SIG-M5 treated with dmso at 0.1 percent for 504 hours (cell line): ENCODE data around the gene ZDHHC11.
"Not testable (repeated sequence)": the region's sequence is repeated elsewhere in the genome, so short reads cannot be mapped to it uniquely, and the experiment has no call there.

Experiments used
- DNase-seq: peaks from one replicate; lab custom pipeline; 2025; ENCODE audit not compliant: unreplicated experiment; lab: John Stamatoyannopoulos, UW

ZDHHC11 gene

DNA sequence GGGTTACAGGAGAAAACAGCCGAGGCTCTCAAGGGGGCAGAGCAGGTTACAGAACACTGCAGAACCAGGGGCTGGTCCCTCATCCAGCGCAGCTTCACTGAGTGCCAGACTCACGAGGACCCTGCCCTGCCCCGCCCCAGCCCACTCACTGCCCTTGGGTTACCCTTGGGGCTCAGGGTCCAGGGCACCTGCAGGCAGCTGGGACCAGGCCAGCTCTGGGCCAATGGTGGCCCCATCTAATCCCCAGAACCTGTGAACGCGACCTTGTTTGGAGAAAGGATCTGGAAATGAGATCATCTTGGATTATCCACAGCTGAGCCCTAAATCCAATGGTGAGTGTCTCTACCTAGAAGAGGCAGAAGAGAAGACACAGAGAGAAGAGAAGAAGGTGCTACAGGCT lies 72.4 kb downstream of the ZDHHC11 start:
- DNase-seq, result not testable (repeated sequence)

DNA sequence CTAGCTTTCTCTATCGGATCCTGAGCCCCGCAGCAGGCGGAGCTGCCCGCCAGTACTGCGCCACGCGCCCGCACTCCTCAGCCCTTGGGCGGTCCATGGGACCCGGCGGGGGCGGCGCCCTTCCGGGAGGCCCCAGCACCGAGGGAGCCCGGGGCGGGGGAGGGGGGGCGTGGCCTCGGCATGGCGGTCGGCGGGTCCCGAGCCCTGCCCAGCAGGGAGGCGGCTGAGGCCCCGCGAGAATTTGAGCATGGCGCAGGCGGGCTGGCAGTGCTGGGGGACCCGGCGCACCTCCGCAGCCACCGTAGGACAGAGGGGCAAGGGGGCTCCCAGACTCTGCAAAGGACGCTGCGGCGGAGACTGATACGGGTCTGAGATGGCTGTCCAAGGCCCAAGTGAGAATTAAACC lies 73.0 kb downstream of the ZDHHC11 start:
- no peak for DNase-seq

DNA sequence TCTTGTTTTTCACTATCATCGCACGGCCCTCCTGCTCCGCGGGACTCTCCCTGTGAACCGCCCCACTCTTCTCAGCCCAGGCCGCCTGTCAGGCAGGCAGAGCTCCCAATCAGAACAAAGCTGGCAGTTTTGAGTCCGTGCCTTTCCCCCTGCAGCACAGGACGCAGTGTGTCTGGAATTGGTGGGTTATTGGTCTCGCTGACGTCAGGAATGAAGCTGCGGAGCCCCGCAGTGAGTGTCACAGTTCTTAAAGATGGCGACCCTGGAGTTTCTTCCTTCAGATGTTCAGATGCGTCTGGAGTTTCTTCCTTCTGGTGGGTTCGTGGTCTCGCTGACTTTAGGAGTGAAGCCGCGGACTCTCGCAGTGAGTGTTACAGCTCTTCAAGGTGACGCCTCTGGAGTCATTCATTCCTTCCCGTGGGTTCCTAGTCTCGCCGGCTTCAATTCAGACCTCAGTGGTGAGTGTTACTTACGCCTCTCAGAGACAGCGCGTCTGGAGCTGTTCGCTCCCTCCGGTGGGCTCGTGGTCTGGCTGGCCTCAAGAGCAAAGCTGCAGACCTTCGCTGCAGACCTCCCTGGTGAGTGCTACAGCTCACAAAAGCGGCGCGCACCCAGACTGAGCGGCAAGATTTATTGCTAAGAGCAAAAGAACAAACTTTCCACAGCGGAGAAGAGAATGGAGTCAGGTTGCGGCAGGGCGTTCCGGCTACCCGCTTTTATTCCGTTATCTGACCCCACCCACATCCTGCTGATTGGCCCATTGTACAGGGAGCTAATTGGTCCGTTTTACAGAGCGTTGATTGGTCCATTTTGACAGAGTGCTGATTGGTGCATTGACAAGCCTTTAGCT lies 73.7 kb downstream of the ZDHHC11 start:
- no peak for DNase-seq

DNA sequence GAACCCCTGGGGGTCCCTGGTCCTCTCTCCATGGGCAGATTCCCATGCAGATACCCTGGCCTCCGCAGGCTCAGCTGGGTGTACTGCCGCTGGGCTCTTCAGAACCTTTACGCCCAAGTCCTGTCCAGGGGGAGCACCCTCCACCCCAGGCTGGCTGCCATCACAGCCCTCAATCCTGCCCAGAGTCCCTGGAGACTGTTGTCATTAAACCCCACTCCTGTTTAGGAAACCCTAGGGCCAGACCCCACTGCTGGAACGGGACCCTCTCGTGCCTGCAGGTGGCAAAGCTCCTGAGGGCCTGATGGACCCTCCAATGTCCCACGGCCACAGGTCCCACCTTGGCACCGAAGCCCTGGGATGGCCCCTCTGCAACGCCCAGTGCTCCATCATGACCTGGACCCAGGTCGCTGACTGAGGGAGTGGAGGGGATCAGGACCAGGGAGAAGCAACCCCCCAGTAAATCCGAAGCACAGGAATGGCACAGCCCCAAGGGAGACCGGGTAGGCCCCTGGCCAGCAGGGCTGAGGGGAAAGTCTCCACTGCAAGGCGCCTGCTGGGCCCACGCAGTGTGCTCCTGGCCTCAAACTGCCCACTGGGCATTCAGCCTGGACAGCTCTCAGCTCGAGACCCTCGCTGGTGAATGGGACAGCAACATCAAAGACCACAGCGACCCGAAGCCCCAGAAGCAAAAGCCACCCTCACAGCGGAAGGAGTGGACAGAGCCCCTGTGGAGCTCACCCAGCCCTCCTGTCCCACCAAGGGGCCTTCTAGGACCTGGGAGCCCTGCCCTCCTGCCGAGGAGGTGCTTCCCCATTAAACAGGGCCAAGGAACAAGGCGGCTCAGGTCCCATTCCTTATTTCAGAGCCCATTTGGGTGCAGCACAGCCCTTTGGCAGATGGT lies 74.6 kb downstream of the ZDHHC11 start:
- DNase-seq, result no peak

DNA sequence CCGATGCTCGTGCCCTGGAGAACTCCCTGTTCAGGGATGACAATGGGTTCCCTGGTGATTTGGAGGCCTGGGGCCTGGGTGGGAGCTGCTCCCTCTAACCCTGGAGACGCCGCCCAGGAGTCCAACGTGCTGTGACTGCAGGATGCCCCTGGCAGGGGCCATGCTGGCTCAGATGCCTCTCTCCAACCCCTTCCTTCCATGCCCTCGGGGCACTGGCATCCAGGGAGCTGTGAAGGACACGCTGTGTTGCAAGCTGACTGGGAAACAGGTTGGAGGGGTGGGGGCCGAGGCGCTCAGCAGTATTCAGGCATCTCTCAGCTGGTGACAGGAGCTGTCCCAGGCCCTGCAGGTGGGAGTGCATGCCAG lies 75.2 kb downstream of the ZDHHC11 start:
- not testable (repeated sequence) for DNase-seq

DNA sequence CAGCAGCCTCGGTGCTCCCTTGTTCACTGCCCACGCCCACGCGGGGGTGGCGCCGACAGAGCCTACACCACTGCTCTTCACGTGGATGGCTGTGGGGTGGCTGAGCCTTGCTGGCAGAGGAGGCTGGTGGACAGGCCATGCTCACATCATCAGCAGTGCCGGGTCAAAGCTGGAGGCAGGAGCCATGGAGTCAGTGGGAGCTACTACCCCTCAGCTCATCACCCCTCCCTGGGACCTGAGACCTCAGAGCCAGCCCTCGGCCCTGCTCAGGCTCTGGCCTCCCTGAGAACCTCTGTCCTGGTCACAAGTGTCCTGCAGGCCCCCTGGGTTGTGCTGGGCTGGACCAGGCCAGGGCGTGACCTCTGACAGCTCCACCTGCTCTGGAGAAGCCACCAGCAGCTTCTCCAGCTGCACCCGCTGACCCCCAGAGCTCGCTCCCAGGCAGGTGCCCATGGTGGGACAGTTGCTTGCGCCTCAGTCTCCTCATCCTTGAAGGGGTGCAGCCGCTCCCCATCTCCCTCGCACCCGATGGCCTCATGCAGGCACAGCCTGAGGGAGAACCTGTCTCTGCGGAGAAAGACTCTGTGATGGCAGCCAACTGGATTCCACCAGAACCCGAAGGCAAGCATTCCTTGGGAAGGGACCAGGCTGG lies 75.8 kb downstream of the ZDHHC11 start:
- not testable (repeated sequence) for DNase-seq

DNA sequence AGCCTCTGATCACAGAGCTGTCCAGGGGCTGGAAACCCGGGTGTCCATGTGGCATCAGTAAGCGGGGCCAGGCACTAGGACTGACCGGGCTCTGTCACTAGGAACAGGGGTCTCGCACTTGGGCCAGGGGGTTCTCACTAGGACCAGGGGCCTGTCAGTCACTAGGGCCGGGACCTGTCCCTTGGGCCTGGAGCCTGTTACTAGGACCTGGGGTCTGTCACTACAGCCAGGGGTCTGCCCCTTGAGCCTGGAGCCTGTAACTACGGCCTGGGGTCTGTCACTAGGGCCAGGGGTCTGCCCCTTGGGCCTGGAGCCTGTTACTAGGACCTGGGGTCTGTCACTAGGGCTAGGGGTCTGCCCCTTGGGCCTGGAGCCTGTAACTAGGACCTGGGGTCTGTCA lies 76.5 kb downstream of the ZDHHC11 start:
- DNase-seq, result not testable (repeated sequence)

DNA sequence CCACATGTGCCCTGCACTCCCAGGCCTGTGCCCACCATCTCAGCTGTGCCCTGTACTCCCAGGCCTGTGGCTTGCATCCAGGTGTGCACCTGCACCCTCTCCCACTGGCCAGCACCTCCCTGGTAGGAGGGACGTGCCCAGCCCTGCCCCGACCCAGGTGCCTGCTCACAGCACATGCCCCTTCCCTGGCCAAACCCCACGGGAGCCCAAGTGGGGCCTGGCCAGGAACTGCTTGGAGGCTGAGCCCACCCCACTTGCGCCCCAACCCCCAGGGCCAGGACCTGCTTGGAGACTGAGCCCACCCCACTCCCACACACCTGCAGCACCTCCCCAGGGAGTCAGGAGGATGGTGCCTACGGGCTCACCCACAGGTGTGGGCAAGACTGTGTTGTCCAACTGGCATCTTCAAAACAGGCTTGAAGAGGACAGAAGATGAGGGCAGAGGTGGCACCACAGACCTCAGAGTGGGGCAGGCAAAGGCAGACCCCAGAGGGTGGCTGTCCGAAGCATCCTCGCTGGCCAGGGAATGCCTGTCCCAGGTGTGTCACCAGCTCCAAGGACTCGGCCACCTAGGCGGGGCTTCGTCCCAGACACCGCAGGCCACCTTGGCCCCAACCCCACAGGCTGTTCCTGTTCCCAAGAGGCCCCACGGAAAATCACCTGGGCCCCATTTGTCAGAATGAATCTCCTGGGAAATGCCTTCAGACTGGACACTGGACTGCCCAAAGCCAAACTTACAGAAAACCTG lies 77.1 kb downstream of the ZDHHC11 start:
- DNase-seq, result no peak

DNA sequence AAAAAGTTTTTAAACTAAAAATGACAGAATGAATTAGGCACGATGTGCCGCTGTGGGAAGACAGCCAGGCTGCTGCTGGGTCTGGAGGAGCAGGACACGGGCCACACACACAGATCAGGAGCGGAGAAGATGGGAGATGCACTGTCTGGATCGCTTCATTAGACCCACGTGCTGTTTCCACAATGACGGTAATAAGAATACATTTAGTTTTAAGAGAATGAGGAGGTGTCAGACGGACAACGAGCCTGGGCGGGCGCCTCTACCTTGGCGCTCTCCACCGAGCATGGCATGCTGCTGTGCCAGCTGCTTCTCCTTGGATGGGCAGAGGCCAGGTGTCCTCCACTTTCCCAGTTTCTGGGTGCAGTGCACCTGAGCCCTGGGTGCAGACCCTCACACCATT lies 77.9 kb downstream of the ZDHHC11 start:
- not testable (repeated sequence) for DNase-seq

DNA sequence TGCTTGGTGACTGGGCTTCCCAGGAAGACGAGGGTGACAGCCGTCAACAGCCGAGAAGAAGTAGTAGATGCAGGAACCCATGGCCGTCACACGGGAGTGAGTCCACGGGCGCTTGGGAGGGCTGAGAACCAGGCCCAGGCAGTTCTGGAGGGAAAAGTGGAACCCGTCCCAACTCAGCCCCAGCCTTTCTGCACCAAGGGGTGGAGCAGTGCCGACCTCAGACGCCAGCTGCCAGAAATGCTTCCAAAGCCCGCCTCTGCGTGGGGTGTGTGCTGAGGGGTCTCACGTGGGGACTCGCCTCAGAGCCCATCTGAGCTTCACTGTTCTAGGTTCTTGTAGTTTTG lies 78.3 kb downstream of the ZDHHC11 start:
- not testable (repeated sequence) for DNase-seq

DNA sequence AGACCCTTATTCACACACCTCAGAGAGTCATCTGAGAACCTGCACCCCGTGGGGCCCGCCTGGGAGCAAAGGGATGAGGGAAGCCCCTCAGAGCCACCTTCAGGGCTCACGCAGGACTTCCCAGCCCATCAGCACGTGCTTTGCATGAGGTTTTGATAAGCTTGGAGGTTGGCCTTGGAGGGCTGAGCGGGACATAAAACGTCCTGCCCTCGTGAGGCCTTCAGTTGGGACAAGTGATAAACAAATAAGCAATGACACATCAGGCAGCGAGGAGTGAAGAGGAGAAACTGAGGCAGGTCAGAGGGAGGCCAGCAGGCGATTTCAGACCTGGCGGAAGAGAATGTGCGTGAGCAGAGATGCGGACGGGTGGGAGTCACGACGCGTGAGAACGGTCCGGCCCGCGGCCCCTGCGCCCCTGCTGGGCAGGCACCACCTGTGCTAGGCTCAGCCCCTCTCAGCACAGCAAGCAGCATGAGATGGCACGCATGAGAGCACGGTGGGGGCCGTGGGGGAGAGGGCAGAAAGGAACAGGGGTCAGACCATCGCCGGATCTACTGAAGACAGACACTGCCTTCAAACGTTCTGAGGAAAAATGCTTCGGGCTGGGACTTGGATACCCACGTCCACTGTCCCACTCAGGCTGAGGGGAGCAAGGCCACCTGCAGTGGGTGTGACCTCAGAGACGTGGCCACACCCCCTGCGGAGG lies 78.8 kb downstream of the ZDHHC11 start:
- DNase-seq, result not testable (repeated sequence)

DNA sequence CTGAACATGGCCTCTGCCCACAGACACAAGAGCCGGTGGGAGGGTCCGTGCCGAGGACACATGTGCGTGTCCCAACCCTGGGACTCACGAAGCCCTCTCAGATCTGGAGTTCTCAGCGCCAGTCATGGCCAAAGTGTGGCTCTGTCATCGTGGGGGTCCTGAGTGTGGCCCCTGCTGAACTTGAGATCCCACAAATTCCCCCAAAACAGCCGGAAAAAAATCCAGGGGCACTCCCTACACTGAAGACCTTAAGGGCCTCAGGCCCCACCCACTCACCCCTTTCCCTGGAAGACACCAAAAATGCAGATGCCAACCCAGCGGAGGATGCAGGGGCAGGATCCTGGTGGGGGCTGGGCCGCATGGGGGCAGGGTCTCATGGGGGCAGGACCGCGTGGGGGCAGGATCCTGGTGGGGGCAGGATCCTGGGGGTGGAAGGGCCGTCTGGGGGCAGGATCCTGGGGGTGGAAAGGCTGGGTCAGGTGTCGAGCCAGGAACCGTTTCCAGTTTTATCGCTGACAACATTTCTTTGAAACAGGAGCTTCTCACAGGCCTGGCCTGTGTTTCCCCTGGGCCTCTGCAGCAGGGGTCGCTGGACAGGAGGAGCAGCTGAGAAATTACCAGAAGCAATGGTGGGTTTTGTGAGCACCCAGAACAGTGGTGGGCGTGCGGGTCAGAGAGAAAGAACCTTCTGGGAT lies 79.6 kb downstream of the ZDHHC11 start:
- not testable (repeated sequence) for DNase-seq

DNA sequence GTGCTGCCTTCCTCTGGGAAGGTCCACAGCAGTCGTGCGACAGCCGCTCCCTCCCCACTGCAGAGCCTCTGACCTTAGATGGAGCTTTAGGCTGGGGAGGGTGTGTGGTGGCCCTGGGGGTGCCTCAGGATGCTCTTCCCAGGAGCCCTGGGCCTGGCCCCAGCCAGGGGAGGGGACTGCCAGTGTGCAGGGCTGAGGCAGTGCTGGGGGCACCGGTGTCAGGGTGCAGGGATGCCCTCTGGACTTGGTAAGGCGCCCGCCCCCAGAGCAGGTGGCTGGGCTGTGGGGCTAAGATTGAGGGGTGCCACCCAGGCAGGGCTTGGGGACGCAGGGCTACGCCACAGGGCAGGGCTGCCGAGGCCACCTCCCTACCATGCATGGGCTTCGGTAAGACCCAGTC lies 80.2 kb downstream of the ZDHHC11 start:
- not testable (repeated sequence) for DNase-seq

DNA sequence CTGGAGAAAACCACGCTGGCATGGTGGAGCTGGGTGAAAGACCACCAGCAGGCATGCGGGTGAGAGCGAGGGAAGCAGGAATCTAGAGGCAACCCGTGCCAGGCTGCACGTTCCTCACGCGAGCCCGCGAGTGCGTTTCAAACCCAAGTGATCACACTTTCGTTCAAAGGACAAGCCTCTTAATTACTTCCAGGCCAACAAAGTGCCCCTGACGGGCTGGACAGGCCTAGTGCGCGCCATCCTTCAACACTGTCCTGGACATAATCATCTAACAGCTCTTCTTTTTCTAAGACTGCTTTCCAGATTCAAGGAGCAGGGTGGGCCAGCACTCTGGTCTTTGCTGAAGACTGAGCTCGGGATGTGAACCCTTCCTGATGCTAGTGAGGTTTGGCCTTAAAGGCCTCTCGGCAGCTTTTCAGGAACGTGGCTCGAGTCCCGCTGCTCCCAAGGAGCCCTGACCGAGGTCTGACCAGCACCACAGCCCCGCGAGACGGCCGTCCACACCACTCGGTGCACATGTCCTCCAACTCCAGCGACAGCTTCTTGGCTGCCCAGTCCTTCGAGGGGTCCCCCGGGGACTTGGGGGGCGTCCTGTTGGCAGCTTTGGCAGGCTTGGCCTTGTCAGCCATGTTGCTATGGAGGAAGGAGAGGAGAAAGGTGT lies 81.2 kb downstream of the ZDHHC11 start:
- DNase-seq, result not testable (repeated sequence)

DNA sequence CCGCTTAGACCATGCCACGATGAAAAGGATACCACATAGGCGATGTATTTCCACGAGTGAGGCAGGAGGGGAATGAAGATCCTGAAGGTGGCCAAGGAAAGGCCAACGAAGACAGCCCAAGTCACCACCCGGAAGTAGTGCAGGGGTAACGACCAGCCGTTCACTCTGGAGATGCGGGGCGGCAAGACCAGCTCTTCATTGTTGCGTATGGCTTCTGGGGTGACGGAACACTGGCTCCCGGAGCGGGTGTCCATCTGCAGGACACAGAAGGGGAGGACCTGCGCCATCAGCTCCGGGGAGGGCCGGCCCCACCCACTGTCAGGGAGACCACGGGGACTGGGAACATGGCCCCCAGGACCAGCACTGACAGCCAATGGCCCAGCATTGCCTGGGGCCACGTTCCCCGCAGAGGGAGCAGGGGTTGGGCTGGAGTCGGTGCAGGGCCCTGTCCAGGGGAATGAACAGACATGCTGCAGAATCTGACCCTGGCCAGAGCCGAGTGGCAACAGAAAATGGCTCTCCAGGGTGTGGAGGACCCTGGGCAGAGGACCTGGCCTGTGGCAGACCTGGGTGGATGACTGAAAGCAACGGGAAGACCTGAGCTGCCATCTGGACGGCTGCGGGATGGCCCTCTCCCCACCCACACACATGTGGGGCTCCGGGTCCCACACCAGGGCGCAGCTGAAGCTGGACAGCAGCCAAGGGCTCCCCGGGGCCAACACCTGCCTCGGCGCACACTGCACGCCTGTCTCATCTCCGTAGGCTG lies 83.9 kb downstream of the ZDHHC11 start:
- no peak for DNase-seq

DNA sequence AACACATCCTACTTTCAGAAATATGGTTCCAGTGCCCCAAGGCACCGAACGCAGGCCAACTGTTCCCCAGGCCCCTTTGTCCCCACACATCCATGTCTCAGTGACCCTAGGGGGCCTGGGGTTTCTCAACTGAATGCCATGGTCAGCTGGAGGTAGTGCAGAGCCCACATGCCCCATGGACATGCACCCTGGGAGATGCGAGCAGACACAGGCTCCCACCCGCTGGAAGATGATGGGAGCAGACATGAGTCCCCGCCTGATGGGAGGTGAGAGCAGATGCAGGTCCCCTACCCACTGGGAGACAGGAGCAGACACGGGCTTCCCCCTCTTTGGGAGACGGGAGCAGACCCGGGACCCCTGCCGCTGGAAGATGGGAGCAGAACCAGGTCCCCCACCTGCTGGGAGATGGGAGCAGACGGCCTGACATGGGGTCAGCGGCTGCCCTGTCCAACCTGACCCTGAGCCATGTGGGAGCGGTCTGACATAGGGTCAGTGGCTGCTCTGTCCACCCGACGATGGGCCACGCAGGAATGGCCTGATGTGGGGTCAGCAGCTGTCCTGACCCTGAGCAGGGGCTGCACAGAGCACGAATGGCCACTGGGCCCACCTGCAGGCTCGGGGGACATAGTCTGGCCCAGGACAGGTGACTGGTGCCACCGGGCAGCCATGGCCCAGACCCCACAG lies 84.7 kb downstream of the ZDHHC11 start:
- DNase-seq, result no peak

DNA sequence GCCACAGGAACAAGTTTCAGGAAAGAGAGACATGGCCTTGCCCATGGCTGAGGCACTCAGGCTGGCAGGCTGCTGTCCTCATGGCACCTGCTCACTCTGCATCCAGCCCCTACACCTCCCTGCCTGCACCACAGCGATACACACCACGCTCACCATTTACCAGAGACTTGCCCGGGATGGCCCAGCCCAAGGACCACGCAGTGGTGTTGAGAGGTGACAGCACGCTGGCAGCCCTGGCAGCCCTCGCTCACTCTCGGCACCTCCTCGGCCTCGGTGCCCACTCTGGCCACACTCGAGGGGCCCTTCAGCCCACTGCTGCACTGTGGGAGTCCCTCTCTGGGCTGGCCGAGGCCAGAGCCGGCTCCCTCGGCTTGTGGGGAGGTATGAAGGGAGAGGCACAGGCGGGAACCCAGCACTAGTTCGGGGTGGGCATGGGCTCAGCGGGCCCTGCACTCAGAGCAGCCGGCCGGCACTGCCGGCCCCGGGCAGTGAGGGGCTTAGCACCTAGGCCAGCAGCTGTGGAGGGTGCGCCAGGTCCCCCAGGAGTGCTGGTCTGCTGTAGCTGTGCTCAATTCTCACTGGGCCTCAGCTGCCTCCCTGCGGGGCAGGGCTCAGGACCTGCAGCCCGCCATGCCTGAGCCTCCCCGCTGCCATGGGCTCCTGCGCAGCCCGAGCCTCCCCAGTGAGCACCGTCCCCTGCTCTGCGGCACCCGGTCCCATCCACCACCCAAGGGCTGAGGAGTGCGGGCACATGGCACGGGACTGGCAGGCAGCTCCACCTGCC lies 86.6 kb downstream of the ZDHHC11 start:
- no peak for DNase-seq
